Type B pancreatic cell (in vitro differentiated cells): Measurements from ENCODE around the gene AHCYL1. TPM values are rescaled to one million over a fixed set of nuclear protein-coding genes. Genes with fewer than 3 reads are reported as not detected.

Experiments used
- DNase-seq: peaks from one replicate; pipeline ENCODE4 v3.0.0; 2021; ENCODE audit warnings: mixed read lengths; ENCODE audit not compliant: unreplicated experiment; ENCODE audit errors: extremely low spot score
- H3K27ac Mint-ChIP-seq: 2 replicates; pipeline ENCODE4 v1.8.0; 2021; ENCODE audit warnings: mild to moderate bottlenecking, mixed read lengths
- H3K27me3 Mint-ChIP-seq: 2 replicates; pipeline ENCODE4 v1.8.0; 2021; ENCODE audit warnings: mixed read lengths
- H3K36me3 Mint-ChIP-seq: 2 replicates; pipeline ENCODE4 v1.8.0; 2021; ENCODE audit warnings: mixed read lengths
- H3K4me1 Mint-ChIP-seq: one replicate; pipeline ENCODE4 v1.8.0; 2021; ENCODE audit warnings: mixed read lengths; ENCODE audit not compliant: unreplicated experiment
- H3K4me3 Mint-ChIP-seq: 2 replicates; pipeline ENCODE4 v1.8.0; 2021; ENCODE audit warnings: mild to moderate bottlenecking, mixed read lengths
- H3K9me3 Mint-ChIP-seq: 2 replicates; pipeline ENCODE4 v1.8.0; 2021; ENCODE audit warnings: mixed read lengths
- CTCF ChIP-seq: fragments of 200-600 bp; sonication (generic); conservative IDR thresholded peaks from 2 replicates; pipeline ENCODE4 v1.5.0; 2021; ENCODE audit warnings: antibody characterized with exemption, mild to moderate bottlenecking
- total RNA-seq: library from RNA; stranded (reverse); gene quantifications from 2 replicates; pipeline ENCODE4 v1.2.1, GENCODE V29; 2021; ENCODE audit warnings: low replicate concordance

AHCYL1 gene
- total RNA-seq, 1 donor from 2014 or later, result 87.1 TPM

GRCh38 chr1:110068646-110069403 is 84.3 kb downstream of the AHCYL1 start:
- Mint-ChIP-seq H3K4me3 (peak overlapping the region; percentile 79), H3K4me1 (peaks cover 12% of the 10 kb centered on the region), H3K27ac (peak overlapping the region; percentile 19), H3K9me3 (no peaks in the 10 kb centered on the region), H3K36me3 (peaks cover 4% of the 10 kb centered on the region), H3K27me3 (peaks cover 87% of the 10 kb centered on the region)
- DNase-seq, result no peak
- no peak for TF ChIP-seq CTCF

- H3K4me3 Mint-ChIP-seq, result peak overlapping the region; percentile 79
- TF ChIP-seq CTCF, result no peak
- H3K36me3 Mint-ChIP-seq, result peaks cover 3% of the 10 kb centered on the region
- peaks cover 92% of the 10 kb centered on the region for H3K27me3 Mint-ChIP-seq
- H3K27ac Mint-ChIP-seq, result no peak overlapping the region
- no peak for DNase-seq
- H3K4me1 Mint-ChIP-seq, result peaks cover 10% of the 10 kb centered on the region
- no peaks in the 10 kb centered on the region for H3K9me3 Mint-ChIP-seq
Measured at GRCh38 chr1:110069404-110070281, 85.1 kb downstream of the AHCYL1 start.

- no peak overlapping the region for H3K27ac Mint-ChIP-seq
- peaks cover 90% of the 10 kb centered on the region for H3K27me3 Mint-ChIP-seq
- no peak for DNase-seq
- TF ChIP-seq CTCF, result no peak
- H3K9me3 Mint-ChIP-seq, result no peaks in the 10 kb centered on the region
- H3K4me3 Mint-ChIP-seq, result peak overlapping the region; percentile 79
- H3K4me1 Mint-ChIP-seq, result peaks cover 10% of the 10 kb centered on the region
- peaks cover 3% of the 10 kb centered on the region for H3K36me3 Mint-ChIP-seq
Measured at GRCh38 chr1:110070282-110070669, 85.7 kb downstream of the AHCYL1 start.

- Mint-ChIP-seq H3K4me3 (peak within 1 kb of the TSS; percentile 79), H3K4me1 (peaks cover 10% of the 10 kb centered on the region), H3K27me3 (peaks cover 89% of the 10 kb centered on the region), H3K27ac (peak within 1 kb of the TSS; percentile 46), H3K9me3 (no peaks in the 10 kb centered on the region), H3K36me3 (peaks cover 3% of the 10 kb centered on the region)
- TF ChIP-seq CTCF, result no peak
- no peak for DNase-seq
Measured at GRCh38 chr1:110070671-110071242, 86.2 kb downstream of the AHCYL1 start, which contains the start of gene ALX3. Gene ALX3, minus strand, starts transcription at chr1:110070672. Its CDS starts 60 bp downstream, at chr1:110070612.

Other genes starting within 250 kb of the AHCYL1 start
- 32.9 and 78.4 TPM in 2 replicates for gene GSTM3, start 243.7 kb upstream of the AHCYL1 start, total RNA-seq
- gene EPS8L3, start 220.8 kb upstream of the AHCYL1 start, total RNA-seq, result 9.9 and 19.1 TPM in 2 replicates
- gene CSF1, start 73.9 kb upstream of the AHCYL1 start, total RNA-seq, result 10.9 and 15.2 TPM in 2 replicates
- 46.7 and 69.2 TPM in 2 replicates for gene STRIP1, start 49.9 kb downstream of the AHCYL1 start, total RNA-seq
- 1.4 and 19.8 TPM in 2 replicates for gene ALX3, start 85.9 kb downstream of the AHCYL1 start, total RNA-seq
- 1.0 TPM in 1 of 2 replicates, not detected in the other for gene UBL4B, start 127.7 kb downstream of the AHCYL1 start, total RNA-seq
- gene SLC6A17, start 165.7 kb downstream of the AHCYL1 start, total RNA-seq, result 0.50 and 0.58 TPM in 2 replicates
- 3.4 and 4.8 TPM in 2 replicates for gene KCNC4, start 225.5 kb downstream of the AHCYL1 start, total RNA-seq